ENCODE results near the gene BCL7C. TPM values are rescaled to one million over a fixed set of nuclear protein-coding genes. Genes with fewer than 3 reads are reported as not detected.

Gene BCL7C
- total and polyA plus RNA-seq, 2 of the 8 experiments (the other 6 are each of a cell fraction or from before 2014, with no cell fraction given) = 8.6 to 17.2 TPM

DNA sequence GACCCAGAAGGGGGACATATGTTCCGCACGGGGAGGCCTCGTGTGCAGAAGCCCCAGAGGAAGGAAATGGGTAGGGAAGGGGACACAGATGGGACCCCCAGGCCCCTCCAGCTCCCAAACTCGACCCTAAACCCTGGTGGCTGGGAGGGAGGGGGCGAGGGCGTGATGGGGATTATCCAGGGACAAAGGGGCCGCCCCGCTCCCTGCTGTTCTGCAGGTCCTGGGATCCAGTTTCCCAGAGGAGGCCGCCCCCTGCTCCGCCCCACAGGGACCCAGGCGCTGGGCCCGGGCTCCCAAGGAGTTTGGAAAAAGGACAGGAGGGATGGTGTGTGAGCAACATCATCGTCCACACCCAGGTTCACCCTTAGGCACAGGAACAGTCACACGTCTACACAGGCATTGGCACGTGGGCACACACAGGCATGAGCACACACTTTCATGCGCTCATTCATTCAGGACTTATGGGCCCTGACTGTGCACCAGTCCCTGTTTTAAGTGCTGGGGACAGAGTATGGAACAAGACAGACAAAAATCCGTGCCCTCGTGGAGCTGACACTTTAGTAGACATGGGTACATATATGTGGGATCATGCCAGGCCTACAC is 16.7 kb upstream of the BCL7C start:
- H2BK120ac ChIP-seq (replicated peaks; ENCODE audit: low read depth, low read length) = no peak overlapping the region
- H3K4me2 ChIP-seq (ENCODE audit: insufficient read depth in 1 of 2, low read depth in 2 of 2, low read length in 2 of 2) = peak overlapping the region; percentile 30 to 45
- peak overlapping the region; percentile 86; the same call in 1 of the 2 replicates for H3K18ac ChIP-seq (ENCODE audit: extremely low read depth, low read length)
- no peaks in the 10 kb centered on the region for H4K20me1 ChIP-seq (replicated peaks in 1 of 2; ENCODE audit: control insufficient read depth in 1 of 2, insufficient read depth in 2 of 2, low read length in 2 of 2)
- POLR2A ChIA-PET (ENCODE audit: partially characterized antibody) = interaction anchor here (1.2 to 1.9 kb wide), 4 partner anchors 14 to 66 kb away, joined by 3 to 8 read pairs (median 6); partner anchors contain the start of gene CTF1
- 0 out of 2 replicates have a peak overlapping the region, but pooled peaks have one; percentile 44 for H2AK5ac ChIP-seq (ENCODE audit: low read depth, low read length)
- no peak overlapping the region for H3K14ac ChIP-seq (ENCODE audit: insufficient read length)
- H3K23me2 ChIP-seq (ENCODE audit: low read depth, low read length) = no peaks in the 10 kb centered on the region
- CTCF ChIA-PET (ENCODE audit: partially characterized antibody) = interaction anchor here (0.7 to 1.9 kb wide), 4 partner anchors 9 to 108 kb away, joined by 3 to 8 read pairs (median 3); no protein-coding TSS in a partner anchor
- no peak overlapping the region for H3K4ac ChIP-seq (replicated peaks; ENCODE audit: insufficient read length, low read depth, low read length)
- DNase-seq (ENCODE audit: low read depth in 1 of 2, low spot score in 2 of 2) (peak in 1 of 2 experiments; percentile 65), FAIRE-seq (no peak)
- no peaks in the 10 kb centered on the region for H3K36me3 ChIP-seq (ENCODE audit: control insufficient read depth in 2 of 4, insufficient read depth in 4 of 4, low read length in 3 of 4)
- no peak overlapping the region for H3K9ac ChIP-seq (replicated peaks in 1 of 4; ENCODE audit: extremely low read depth in 1 of 4, low read depth in 3 of 4, low read length in 3 of 4)
- H3K79me1 ChIP-seq (ENCODE audit: low read depth, low read length) = no peaks in the 10 kb centered on the region
- no peak overlapping the region for H3K27ac ChIP-seq (ENCODE audit: low read depth, low read length)
- H3K4me3 ChIP-seq (ENCODE audit: extremely low read depth in 1 of 4, insufficient read depth in 2 of 4, low read depth in 3 of 4, low read length in 4 of 4) = no peak overlapping the region
- no peak overlapping the region for H2BK20ac ChIP-seq (ENCODE audit: low read length)
- H3K23ac ChIP-seq (ENCODE audit: insufficient read length) = no peak overlapping the region
- no peak overlapping the region for H2BK5ac ChIP-seq (ENCODE audit: low read depth, low read length)
- peaks cover 0 to 9% (median 7%) of the 10 kb centered on the region in 4 experiments; a peak in 6 of 7 replicates for H3K4me1 ChIP-seq (replicated peaks in 1 of 4; ENCODE audit: control insufficient read depth in 3 of 4, insufficient read depth in 4 of 4, low read length in 3 of 4)
- peak overlapping the region; percentile 39 for H4K91ac ChIP-seq (replicated peaks; ENCODE audit: insufficient read length, low read length)
- 65% methylated on average over 14 of the region's 18 CpGs; no CpG with 5 or more reads in 1 of the 2 experiments for WGBS, 2 experiments (ENCODE audit: extremely low coverage in 1 of 2, insufficient coverage in 1 of 2, insufficient read length in 1 of 2, insufficient replicate concordance in 2 of 2, low coverage in 1 of 2, low lambda C conversion rate in 2 of 2, missing lambda C conversion rate in 1 of 2)
- peak overlapping the region; percentile 4; the same call in 1 of the 2 replicates for H4K8ac ChIP-seq (ENCODE audit: extremely low read depth, insufficient read depth, low read length)
- H3K56ac ChIP-seq (replicated peaks; ENCODE audit: insufficient read length, low read depth, low read length) = no peak overlapping the region
- no peaks in the 10 kb centered on the region for H3K9me3 ChIP-seq (ENCODE audit: insufficient read depth in 2 of 2, low read depth in 1 of 2, low read length in 1 of 2)
- TF ChIP-seq USF2 (IDR thresholded peaks at IDR 0.05; ENCODE audit: low read length) = no peak
- H2BK12ac ChIP-seq (ENCODE audit: low read depth, low read length) = peak overlapping the region; percentile 52; the same call in 1 of the 2 replicates
- no peaks in the 10 kb centered on the region for H3K79me2 ChIP-seq (ENCODE audit: control insufficient read depth in 1 of 2, insufficient read depth in 2 of 2, low read length in 2 of 2)
- H3K27me3 ChIP-seq (replicated peaks in 1 of 4; ENCODE audit: control insufficient read depth in 3 of 4, extremely low read depth in 1 of 4, insufficient read depth in 3 of 4, low read length in 3 of 4) = no peaks in the 10 kb centered on the region
- H4K5ac ChIP-seq (ENCODE audit: insufficient read length, low read depth, low read length) = peak overlapping the region; percentile 9
- peak overlapping the region; percentile 73; the same call in 1 of the 2 replicates for H2BK15ac ChIP-seq (ENCODE audit: low read length)
- peak overlapping the region; percentile 65; the same call in 1 of the 2 replicates for H2AFZ ChIP-seq (ENCODE audit: low read length)
